ENCODE results near the gene SLC5A4. TPM values are rescaled to one million over a fixed set of nuclear protein-coding genes. Genes with fewer than 3 reads are reported as not detected.
"Not testable (repeated sequence)": the region's sequence is repeated elsewhere in the genome, so short reads cannot be mapped to it uniquely, and the experiment has no call there.

Gene SLC5A4
- total RNA-seq: 2.7 and 3.3 TPM in 2 replicates

DNA sequence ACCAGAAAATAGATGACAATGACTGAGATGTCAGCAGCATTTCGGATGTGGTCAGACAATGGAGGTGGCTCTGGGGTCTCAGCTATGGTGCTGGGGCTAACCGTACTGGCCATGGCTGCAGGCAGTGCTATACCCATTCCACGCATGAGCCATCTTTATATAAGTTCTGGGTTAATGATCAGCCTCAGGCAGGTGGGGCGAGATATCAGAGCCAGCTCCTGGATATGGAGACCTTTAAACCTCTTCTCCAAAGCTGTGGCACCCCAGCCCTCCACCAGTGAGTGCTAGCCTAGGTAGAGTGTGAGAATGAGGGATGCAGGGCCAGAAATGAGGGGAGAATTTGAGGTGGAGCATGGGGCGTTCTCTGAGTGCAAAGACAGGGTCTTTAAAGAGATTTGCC lies at the start of gene SLC5A4:
Gene SLC5A4, minus strand, starts transcription at position 131 of the 400 bp plus-strand sequence. Its CDS starts 18 bp downstream, at position 113.
- DNase-seq: no peak

DNA sequence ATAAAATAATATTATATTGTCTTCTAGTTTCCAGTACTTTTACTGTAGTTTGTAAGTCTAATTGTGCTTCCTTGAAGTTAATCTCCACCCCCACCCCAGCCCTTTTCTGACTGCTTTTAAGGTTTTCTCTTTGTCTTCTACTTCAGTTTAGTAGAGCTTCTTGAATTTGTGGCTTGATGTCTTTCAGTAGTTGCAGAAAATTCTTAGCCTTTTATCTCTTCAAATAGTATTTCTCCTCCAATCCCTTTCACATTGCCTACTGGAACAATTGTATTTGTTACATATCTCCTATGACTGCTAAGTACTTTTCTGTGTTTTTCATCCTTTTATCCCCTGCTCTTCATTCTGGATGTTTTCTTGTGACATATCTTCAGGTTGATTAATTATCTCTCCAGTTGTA lies 38.8 kb upstream of the SLC5A4 start:
- DNase-seq: not testable (repeated sequence)

DNA sequence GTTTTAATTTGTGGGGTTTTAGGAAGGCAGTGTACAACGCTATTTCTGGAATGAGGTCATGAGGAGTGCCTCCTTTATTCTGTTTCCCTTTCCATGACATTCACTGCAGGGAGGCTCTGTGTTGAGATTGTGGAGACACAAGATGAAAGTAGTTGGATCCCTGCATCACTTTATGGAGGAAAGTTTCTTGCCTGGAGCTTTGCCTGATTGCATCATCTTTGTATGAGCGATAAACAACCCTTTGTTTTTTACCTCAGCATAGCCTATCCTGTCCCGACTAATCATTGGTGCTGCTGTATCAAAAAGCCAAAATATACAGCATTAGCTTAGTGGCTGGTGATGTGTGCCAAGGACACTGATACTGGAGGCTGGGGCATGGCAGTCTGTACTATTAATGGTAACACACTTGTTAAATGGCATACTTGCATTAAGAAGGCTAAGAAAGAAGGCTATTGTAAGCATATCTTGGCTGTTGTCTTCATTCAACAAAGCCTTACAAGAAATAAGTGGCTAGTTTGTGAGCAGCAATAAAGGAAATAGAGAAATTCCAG lies 31.2 kb upstream of the SLC5A4 start:
- DNase-seq: no peak

DNA sequence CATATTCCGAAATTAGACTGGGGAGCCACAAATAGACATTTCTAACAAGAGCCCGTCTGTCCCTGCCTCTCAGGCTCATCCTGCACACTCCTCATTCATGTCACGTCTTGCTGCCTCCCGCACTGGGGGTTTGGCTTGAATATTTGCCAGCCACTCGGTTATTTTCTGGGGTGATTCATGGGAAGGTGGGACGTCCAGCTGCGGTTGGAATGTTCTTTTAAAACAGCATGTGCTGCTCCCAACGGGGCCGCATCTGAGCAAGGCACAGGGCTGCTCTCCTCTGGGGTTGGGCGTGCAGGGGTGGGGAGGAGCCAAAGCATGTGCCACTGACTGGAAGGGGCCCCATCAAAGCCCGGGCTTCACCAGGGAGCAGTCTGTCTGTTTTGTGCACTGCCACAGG lies 25.9 kb upstream of the SLC5A4 start:
- DNase-seq: no peak

DNA sequence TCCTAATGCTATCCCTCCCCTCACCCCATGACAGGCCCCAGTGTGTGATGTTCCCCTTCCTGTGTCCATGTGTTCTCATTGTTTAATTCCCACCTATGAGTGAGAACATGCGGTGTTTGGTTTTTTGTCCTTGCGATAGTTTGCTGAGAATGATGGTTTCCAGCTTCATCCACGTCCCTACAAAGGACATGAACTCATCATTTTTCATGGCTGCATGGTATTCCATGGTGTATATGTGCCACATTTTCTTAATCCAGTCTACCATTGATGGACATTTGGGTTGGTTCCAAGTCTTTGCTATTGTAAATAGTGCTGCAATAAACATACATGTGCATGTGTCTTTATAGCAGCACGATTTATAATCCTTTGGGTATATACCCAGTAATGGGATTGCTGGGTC lies 20.2 kb upstream of the SLC5A4 start:
- DNase-seq: not testable (repeated sequence)

DNA sequence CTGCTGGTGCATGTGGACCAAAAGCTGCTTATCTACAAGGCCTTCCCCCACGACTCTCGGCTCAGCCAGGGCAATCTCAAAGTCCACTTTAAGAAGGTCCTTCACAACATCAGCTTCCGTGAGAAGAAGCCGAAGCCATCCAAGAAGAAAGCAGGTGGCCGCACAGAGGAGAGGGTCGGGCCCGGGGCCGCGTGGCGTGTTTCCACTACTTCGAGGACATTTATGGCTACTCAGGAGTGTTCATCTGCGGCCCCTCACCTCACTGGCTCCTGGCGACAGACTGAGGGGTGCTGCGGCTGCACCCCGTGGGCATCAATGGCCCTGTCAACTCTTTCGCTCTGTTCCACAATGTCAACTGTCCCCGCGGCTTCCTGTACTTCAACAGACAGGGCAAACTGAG lies 16.2 kb upstream of the SLC5A4 start:
- no peak for DNase-seq

DNA sequence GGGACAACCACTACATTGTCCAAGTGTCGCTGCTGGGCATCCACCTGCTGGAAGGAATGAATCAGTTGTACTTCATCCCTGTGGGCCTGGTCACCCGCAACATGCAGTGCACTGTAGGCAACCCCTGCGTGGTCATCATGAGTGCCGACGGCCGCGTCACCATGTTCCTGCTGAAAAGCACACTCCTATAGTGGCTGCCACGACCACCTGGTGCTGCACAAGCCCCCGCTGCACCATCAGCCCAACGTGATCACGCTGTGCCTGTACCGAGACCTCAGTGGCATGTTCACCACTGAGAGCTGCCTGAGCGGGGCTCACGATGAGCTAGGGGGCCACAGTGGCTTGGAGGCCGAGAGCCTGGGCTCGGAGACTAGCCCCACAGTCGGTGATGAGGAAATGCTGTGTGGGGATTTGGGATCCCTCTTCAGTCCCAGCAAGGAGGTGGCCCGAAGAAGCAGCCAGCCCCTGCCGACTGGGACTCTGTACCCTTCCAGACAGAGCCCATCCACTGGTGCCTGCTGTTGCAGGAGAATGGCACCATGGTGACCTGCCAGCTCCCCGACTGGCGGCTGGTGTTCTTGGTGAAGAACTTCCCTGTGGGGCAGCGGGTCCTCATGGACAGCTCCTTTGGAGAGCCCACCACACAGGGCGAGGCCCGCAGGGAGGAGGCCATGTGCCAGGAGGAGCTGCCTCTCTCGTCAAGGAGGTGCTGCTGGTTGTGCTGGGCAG lies 15.7 kb upstream of the SLC5A4 start:
- no peak for DNase-seq

DNA sequence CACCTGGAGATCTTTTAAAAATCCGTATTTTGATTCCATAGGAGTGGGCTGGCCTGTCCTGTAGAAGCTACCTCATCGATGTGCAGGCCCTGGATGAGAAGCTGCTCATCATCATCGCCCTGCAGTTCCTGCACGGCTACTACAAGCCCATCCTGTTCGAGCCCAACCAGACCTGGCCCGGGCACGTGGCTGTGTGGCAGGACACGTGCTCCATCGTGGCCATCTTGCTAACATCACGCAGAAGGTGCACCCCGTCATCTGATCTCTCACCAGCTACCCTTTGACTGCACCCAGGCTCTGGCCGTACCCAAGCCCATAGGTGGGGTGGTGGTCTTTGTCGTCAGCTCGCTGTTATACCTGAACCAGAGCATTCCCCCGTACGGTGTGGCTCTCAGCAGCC lies 14.2 kb upstream of the SLC5A4 start:
- no peak for DNase-seq

DNA sequence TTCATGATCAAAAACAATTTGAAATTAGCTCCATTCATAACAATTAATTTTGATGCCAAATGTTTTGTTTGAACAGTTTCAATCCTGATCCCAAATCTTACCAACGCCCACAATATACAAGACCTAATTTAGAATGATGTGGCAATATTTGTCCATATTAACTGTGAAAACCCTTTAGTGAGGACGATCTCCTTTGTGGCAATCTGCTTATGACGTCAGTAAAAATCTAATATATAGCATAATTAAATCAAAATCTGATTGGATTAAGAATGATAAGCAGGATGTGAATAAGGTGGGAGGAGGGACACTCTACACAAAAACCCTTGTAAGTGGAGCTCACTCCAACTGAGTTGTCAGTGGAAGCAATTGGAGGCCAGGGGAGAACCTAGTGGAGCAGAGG lies 11.9 kb upstream of the SLC5A4 start:
- no peak for DNase-seq

DNA sequence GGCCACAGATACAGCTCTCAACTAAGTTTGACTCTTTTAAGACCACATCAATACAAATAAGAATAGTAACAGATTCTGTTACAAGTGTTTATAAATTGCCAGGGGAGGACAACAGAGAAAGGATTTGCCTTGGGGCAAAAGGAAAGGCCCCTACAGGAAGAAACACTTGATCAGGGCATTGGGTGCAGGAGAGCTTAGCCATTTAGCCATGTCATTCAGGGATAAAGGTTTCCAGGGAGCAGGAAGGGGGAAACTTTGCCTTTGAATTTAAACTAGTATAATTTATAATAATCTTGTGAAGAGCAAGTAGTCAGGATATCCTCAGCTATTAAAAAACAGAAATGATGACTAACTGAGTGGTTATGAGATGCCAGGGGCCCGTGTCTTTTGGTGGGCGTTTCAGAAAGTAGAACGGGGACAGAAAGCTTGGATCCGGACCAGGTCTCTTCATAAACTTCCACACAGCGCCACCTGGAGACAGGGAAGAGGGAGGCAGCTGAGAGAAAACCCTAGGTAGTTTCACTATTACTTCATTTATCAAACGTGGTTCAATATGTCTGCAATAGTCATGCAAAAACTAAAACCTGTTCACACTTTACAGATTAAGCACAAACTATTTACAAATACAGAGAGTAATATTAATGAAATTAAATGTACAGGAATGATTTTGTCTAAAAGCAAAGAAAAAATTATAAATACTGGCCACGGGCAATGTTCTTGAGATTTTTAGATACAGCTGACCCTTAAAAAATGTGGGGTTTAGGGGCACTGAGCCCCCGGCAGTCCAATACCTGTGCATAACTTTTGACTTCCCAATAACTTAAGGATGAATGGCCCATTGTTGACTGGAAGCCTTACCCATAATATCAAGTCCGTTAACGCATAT lies 11.0 kb upstream of the SLC5A4 start:
- peak; percentile 87 for DNase-seq

DNA sequence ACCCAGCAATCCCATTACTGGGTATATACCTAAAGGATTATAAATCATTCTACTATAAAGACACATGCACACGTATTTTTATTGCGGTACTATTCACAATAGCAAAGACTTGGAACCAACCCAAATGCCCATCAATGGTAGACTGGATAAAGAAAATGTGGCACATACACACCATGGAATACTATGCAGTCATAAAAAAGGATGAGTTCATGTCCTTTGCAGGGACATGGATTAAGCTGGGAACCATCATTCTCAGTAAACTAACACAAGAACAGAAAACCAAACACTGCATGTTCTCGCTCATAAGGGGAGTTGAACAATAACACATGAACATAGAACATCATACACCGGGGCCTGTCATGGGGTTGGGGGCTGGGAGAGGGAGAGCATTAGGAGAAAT lies 8.5 kb upstream of the SLC5A4 start:
- not testable (repeated sequence) for DNase-seq

DNA sequence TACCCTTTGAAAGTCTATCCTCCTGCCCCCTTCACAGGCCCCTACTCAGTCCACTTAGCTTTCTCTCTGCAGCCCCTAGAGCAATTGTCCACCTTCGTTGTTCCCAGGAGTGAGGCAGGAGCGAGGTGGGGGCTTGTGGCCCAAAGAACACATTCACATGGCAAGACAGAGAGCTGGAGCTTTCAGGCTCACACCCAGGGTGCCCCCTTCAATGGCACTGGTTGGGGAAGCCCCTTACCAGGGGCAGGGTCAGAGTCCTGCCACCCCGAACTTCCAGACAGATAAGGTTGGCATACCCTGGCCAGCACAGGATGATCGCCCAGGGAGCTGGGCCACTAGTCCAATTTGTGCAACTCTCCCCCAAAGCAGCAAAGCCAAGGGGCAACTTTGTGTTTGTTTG lies 6.2 kb upstream of the SLC5A4 start:
- no peak for DNase-seq

DNA sequence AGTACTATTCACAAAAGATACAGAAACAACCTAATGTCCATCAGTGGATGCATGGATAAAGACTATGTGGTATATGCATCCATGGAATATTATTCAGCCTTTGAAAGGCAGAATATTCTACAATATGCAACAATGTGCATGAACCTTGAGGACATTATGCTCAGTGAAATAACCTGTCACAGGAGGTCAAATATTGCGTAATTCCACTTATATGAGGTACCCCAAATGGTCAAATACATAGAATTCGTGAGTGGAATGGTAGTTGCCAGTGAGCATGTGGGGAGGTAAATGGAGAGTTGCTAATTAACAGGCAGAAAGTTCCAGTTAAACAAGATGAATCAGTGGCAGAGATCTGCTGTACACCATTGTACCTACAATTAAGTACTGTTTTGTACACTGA lies 3.6 kb upstream of the SLC5A4 start:
- DNase-seq: no peak

DNA sequence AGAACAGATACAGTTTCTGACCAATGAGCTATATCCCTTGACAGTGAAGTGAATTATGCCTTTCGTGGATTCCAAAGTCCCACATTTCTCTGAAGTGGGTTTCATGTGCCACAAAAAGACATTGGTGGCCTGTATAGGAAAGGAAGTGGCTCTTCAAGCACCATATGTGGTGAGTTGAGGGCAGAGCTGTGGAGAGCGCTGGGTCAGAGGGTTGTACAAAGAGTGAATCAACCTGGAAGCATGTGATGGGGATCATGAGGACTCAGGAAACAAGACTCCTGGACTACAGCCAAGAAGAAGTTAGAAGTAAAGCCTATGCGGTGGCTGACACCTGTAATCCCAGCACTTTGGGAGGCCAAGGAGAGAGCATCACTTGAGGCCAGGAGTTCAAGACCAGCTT lies 579 bp upstream of the SLC5A4 start:
- DNase-seq: peak; percentile 19

DNA sequence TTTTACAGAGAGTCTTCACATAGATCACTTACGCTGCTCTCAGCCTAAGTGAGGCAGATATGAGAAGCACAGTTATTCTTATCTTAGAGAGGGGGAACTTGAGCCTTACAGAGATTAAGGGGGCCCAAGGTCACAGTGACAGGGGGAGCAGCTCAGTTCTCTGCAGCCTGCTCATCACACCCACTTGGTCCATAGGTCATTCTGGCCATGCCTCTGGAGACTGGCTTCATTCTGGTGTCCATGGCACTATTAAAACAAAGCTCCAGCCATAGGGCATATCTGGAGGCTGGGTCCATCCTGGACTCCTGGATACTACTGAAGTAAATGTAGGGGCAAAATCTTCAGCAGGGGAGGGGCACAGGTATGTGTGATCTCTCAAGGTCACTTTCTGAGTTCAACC lies 5.9 kb downstream of the SLC5A4 start:
- DNase-seq: no peak

DNA sequence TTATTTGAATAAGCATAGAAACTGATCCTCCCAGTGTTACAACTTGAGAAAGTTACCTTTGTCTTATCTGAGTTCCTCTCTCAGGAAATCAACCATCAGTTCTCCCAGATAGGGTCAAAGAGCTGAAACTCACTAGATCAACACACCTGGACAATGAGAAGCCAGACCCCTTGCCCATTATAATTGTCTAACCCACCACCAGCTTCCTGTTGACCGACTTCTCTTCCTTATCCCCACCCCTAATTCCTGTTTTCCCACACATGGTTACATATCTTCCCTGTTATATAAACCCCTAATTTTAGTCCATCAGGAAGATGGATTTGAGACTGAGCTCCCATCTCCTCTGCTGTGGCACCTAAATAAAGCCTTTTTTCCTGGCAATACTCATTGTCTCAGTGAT lies 6.9 kb downstream of the SLC5A4 start:
- peak; percentile 51 for DNase-seq

DNA sequence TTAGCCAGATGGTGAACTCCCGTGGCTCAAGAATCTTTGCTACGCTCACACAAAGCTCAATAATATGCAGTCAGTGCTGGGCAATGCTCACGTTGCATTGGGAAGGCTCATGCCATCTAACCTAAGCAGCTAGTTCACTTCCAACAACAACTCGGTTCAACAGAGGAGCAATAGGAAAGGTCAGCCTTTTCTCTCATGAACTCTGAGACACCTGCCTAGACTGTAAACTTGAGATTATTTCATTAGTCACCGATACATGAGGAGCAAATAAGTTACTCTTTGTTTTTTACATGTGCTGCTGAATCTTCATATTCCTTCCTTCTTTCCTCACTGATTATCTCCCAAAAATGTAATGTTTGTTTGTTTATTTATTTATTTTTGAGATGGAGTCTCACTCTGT lies 9.0 kb downstream of the SLC5A4 start:
- DNase-seq: no peak

DNA sequence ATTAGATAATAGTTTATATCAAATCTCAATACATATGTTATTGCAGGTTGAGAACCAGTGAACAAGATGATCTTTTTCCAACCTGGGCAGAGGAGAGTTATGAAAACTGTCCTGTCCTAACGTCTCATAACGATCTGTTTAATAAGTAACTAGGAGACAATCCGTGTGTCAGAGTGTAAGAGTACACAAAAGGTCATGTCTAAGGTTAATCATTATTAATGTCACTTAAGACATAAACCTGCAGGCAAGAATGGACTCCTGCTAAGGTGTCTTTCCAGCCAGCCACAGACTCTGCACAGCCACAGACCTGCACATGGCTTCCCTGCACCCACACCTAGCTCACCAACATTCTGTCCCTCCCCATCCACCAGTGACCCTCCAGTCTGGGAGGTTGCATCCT lies 10.1 kb downstream of the SLC5A4 start:
- DNase-seq: no peak

DNA sequence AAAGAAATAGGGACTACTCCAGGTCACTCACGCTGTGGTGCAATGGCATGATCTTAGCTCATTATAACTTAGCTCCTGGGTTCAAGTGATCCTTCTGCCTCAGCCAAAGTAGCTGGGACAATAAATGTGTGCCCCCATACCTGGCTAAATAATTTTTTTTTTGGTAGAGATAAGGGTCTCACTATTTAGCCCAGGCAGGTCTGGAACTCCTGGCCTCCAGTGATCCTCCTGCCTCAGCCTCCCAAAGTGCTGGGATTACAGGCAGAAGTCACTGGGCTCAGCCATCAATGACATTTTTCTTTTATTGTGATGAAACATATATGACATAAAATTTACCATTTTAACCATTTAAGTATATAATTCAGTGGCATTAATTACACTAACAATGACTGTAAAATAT lies 10.6 kb downstream of the SLC5A4 start:
- DNase-seq: no peak

DNA sequence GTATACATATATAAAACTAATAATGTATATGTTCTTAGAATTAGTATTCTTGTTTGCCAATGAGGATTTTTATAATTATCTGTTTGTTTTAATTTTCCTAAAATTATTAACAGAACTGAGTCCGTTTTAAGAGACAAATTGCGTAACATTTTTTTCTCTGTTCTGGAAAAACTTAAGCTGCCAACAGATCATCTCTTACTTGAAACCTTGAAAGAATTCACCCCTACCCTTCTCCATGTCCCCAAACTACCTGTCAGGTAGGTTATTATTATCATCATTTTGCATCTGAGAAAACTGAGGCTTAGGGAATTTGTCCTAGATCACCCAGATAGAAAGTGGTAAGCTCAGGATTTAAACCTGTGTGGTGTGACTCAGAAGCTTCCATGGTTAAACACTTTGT lies 14.7 kb downstream of the SLC5A4 start:
- no peak for DNase-seq

DNA sequence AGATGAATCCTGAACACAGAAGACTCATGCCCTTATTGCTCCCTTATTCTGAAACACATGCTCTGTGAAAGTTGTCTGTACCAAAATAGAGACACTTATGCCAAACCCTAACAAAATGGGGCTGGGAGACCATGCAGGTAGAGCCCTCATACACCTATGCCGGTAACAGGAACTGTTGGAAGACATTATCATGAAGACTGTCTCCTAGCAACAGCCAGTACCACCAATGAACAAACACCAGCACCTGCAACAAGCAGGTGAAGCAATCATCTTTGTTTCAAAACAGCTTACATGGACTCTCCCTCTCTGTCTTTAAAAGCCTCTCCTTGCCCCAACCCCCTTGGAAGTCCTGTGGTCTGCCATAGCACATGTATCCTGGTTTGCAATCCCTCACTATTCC lies 17.2 kb downstream of the SLC5A4 start:
- DNase-seq: no peak

DNA sequence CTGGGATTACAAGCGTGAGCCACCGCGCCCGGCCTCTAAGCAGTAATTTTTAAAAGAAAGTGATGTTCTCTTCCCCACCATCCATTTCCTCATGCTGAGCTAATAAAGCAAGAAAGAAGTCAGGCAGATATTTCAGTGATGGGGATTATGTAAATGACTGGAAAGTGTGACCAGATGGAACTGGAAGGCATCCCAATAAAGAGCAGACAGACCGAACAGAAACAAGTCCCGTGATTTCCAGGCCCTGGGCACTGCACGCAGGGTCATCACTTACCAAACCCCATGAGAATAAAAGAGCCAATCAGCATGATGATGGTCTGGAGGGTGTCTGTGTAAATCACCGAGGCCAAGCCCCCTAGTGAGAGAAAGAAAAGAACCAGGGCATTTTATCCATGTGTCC lies 18.2 kb downstream of the SLC5A4 start:
- DNase-seq: no peak

DNA sequence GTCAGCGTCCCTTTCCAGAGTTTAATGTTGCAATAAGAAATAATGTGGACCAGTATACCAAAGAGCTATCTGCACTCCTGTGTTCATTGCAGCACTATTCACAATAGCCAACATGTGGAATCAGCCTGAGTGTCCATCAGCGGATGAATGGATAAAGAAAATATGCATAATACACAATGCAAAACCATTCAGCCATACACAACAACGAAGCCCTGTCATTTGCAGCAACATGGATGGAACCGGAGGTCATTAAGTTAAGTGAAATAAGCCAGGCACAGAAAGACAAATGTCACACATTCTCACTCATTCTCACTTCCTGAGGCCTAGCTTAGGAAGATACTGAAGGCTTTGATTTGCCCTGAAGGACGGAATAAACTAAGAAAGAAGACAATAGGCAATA lies 22.1 kb downstream of the SLC5A4 start:
- DNase-seq: no peak
